Measurements from ENCODE around the gene TRIL. TPM values are rescaled to one million over a fixed set of nuclear protein-coding genes. Genes with fewer than 3 reads are reported as not detected.

TRIL gene
- total RNA-seq, 1 donor from 2014 or later = 6.5 TPM

GRCh38 chr7:29000717-29001076 lies 42.6 kb upstream of the TRIL start:
- no peak overlapping the region for H3K27ac ChIP-seq
- TF ChIP-seq CTCF (IDR thresholded peaks at IDR 0.05) = no peak
- ATAC-seq = no peak
- H3K4me1 ChIP-seq = no peaks in the 10 kb centered on the region
- no peaks in the 10 kb centered on the region for H3K36me3 ChIP-seq
- H3K27me3 ChIP-seq = no peaks in the 10 kb centered on the region
- no peak for DNase-seq
- no peaks in the 10 kb centered on the region for H3K9me3 ChIP-seq
- intact Hi-C loops (cut with DNase I) = no loop called here
- H3K4me3 ChIP-seq = no peak overlapping the region

GRCh38 chr7:28999895-29000716 lies 42.0 kb upstream of the TRIL start:
- no peaks in the 10 kb centered on the region for H3K4me1 ChIP-seq
- no peak for ATAC-seq
- DNase-seq = no peak
- H3K4me3 ChIP-seq = no peak overlapping the region
- H3K9me3 ChIP-seq = no peaks in the 10 kb centered on the region
- intact Hi-C loops (cut with DNase I) = no loop called here
- no peak overlapping the region for H3K27ac ChIP-seq
- TF ChIP-seq CTCF (IDR thresholded peaks at IDR 0.05) = no peak
- no peaks in the 10 kb centered on the region for H3K36me3 ChIP-seq
- H3K27me3 ChIP-seq = no peaks in the 10 kb centered on the region

- H3K4me3 ChIP-seq = no peak overlapping the region
- H3K27me3 ChIP-seq = no peaks in the 10 kb centered on the region
- H3K9me3 ChIP-seq = no peaks in the 10 kb centered on the region
- no peaks in the 10 kb centered on the region for H3K36me3 ChIP-seq
- H3K4me1 ChIP-seq = no peaks in the 10 kb centered on the region
- intact Hi-C loops (cut with DNase I) = no loop called here
- no peak overlapping the region for H3K27ac ChIP-seq
- ATAC-seq (no peak), DNase-seq (no peak)
- TF ChIP-seq CTCF (IDR thresholded peaks at IDR 0.05) = no peak
Observed at GRCh38 chr7:28999427-28999826, 41.3 kb upstream of the TRIL start.

- Histone ChIP-seq H3K36me3 (no peaks in the 10 kb centered on the region), H3K27me3 (no peaks in the 10 kb centered on the region), H3K4me1 (no peaks in the 10 kb centered on the region), H3K4me3 (no peak overlapping the region), H3K9me3 (no peaks in the 10 kb centered on the region), H3K27ac (no peak overlapping the region)
- intact Hi-C loops (cut with DNase I) = no loop called here
- no peak for TF ChIP-seq CTCF (IDR thresholded peaks at IDR 0.05)
- no peak for DNase-seq
- ATAC-seq = no peak
Observed at GRCh38 chr7:28998105-28998504, 40.0 kb upstream of the TRIL start.

- no peak for DNase-seq
Observed at GRCh38 chr7:28996836-28997235, 38.7 kb upstream of the TRIL start.

More at GRCh38 chr7:28996836-28997235, 38.7 kb upstream of the TRIL start:
- TF ChIP-seq CTCF (IDR thresholded peaks at IDR 0.05) = no peak
- intact Hi-C loops (cut with DNase I) = no loop called here
- H3K27me3 ChIP-seq = no peaks in the 10 kb centered on the region
- ATAC-seq = no peak
- no peaks in the 10 kb centered on the region for H3K9me3 ChIP-seq
- H3K4me1 ChIP-seq = no peaks in the 10 kb centered on the region
- H3K27ac ChIP-seq = no peak overlapping the region
- H3K4me3 ChIP-seq = no peak overlapping the region
- H3K36me3 ChIP-seq = no peaks in the 10 kb centered on the region
